ENCODE data around the gene TGIF1.
A peak's percentile ranks its signal among the peaks of the same experiment; 100 is the strongest.
"Not testable (repeated sequence)": the region's sequence is repeated elsewhere in the genome, so short reads cannot be mapped to it uniquely, and the experiment has no call there.

The TGIF1 gene

DNA sequence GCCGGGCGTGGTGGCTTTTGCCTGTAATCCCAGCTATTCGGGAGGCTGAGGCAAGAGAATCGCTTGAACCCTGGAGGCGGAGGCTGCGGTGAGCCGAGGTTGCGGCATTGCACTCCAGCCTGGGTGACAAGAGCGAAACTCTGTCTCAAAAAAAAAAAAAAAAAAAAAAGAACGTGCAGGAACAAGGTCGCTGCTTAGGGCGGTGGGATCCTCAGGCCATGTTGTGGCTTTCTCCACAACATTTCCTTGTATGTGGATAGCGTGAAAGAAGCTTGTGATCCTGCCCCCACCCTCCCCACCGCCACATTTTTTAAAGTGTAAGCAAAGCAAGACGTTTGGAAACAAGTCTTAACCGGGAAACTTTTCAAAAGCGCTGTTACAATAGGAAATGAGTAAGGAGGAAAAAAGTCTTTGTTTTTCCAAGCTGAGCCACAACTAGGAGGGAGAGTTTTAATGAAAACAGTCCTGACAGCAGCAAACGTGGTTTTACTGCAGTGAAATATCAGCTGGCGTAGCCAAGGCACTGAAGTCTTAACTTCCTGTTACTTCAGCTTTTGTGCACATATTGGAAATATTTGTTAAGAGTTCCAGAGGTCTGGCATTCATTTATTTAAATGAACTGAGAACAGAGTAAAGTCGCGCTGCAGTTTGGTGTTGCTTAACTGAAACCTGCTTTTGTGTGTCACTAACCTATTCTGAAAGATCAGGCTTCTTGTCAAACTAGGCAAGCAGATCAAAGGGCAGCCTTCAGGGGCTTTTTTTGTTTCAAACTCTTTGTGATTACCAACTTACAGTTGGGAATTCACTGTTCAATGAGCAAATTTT lies 3.8 kb downstream of the TGIF1 start:
- DNase-seq: peak; percentile 63
- in situ Hi-C loops (cut with MboI; ENCODE audit: low pct_unique_long_range_greater_than_20kb, low sequenced_read_pairs): no loop called here

DNA sequence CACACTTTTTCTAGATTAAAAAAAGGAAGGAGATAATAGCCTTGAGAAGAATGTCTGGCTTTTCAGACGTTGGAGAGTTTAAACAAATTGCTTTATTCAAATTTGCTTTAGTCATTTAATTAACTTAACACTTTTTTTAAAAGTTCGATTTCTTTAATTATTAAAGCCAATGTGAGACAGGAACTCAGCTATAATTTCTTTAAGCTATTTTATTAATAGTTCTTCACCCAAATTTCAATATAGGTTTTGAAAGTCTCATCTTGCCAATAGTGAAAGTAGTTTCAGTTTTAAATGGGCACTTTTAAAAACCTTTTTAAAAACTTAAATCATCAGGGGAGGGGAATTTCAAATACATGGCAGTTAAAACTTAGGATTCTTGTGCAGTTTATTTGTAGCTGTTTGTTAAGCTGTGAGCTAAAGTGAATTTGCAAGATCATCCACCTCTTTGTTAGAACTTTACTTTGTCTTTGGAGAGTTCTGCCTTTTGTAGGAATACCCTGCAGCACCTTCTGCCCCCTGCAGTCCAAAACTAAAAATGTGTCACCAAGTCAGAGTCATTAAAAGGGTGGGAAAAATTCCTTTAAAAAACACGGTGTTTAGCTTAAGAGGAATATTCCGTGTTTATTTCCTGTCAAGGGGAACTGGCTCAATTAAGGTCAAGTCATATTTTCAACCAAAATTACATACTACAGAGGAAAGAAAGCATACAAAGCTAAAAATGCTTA lies 4.6 kb downstream of the TGIF1 start:
- in situ Hi-C loops (cut with MboI; ENCODE audit: low pct_unique_long_range_greater_than_20kb, low sequenced_read_pairs): no loop called here

GRCh38 chr18:3455090-3455635 lies 5.2 kb downstream of the TGIF1 start:
- DNase-seq: no peak
- in situ Hi-C loops (cut with MboI; ENCODE audit: low pct_unique_long_range_greater_than_20kb, low sequenced_read_pairs): no loop called here

More for the DNA sequence above, 4.6 kb downstream of the TGIF1 start:
- DNase-seq: peak; percentile 72

GRCh38 chr18:3455907-3456685 lies 6.1 kb downstream of the TGIF1 start:
- in situ Hi-C loops (cut with MboI; ENCODE audit: low pct_unique_long_range_greater_than_20kb, low sequenced_read_pairs): no loop called here
- no peak for DNase-seq

GRCh38 chr18:3456686-3457069 lies 6.7 kb downstream of the TGIF1 start:
- in situ Hi-C loops (cut with MboI; ENCODE audit: low pct_unique_long_range_greater_than_20kb, low sequenced_read_pairs): no loop called here
- no peak for DNase-seq

GRCh38 chr18:3457261-3457724 lies 7.3 kb downstream of the TGIF1 start:
- in situ Hi-C loops (cut with MboI; ENCODE audit: low pct_unique_long_range_greater_than_20kb, low sequenced_read_pairs): no loop called here
- DNase-seq: no peak

GRCh38 chr18:3458378-3458777 lies 8.4 kb downstream of the TGIF1 start:
- in situ Hi-C loops (cut with MboI; ENCODE audit: low pct_unique_long_range_greater_than_20kb, low sequenced_read_pairs): no loop called here
- no peak for DNase-seq

- no peak for DNase-seq
- in situ Hi-C loops (cut with MboI; ENCODE audit: low pct_unique_long_range_greater_than_20kb, low sequenced_read_pairs): no loop called here
These were observed 9.2 kb downstream of the TGIF1 start for GRCh38 chr18:3458952-3459853.

- DNase-seq: no peak
- in situ Hi-C loops (cut with MboI; ENCODE audit: low pct_unique_long_range_greater_than_20kb, low sequenced_read_pairs): no loop called here
These were observed 10.9 kb downstream of the TGIF1 start for GRCh38 chr18:3460823-3461398.

DNA sequence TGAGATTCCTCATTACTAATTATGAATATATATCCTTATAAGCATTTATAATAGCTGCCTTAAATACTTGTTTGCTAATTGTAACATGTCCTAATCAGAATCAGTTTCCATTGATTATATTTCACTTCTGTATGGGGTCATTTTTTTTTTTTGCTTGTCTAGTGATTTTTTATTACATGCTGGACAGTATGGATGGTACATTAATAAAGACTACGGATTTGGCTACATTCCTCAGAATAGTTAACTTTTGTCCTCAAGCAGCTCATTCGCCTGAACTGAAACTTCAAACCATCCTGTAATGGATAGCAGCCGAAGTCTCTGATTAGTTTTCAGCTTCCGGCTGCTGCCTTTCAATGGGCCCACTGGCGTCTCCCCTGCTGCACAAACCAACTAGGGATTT lies 11.7 kb downstream of the TGIF1 start:
- no peak for DNase-seq
- in situ Hi-C loops (cut with MboI; ENCODE audit: low pct_unique_long_range_greater_than_20kb, low sequenced_read_pairs): no loop called here

- DNase-seq: no peak
- in situ Hi-C loops (cut with MboI; ENCODE audit: low pct_unique_long_range_greater_than_20kb, low sequenced_read_pairs): no loop called here
These were observed 13.1 kb downstream of the TGIF1 start for GRCh38 chr18:3463051-3463450.

GRCh38 chr18:3466045-3466444 lies 16.1 kb downstream of the TGIF1 start:
- in situ Hi-C loops (cut with MboI; ENCODE audit: low pct_unique_long_range_greater_than_20kb, low sequenced_read_pairs): no loop called here
- peak; percentile 38 for DNase-seq

- in situ Hi-C loops (cut with MboI; ENCODE audit: low pct_unique_long_range_greater_than_20kb, low sequenced_read_pairs): no loop called here
- DNase-seq: no peak
These were observed 16.9 kb downstream of the TGIF1 start for GRCh38 chr18:3466872-3467271.

GRCh38 chr18:3468066-3468705 lies 18.2 kb downstream of the TGIF1 start:
- DNase-seq: no peak
- in situ Hi-C loops (cut with MboI; ENCODE audit: low pct_unique_long_range_greater_than_20kb, low sequenced_read_pairs): no loop called here

GRCh38 chr18:3468833-3469232 lies 18.9 kb downstream of the TGIF1 start:
- DNase-seq: peak; percentile 54
- in situ Hi-C loops (cut with MboI; ENCODE audit: low pct_unique_long_range_greater_than_20kb, low sequenced_read_pairs): no loop called here

DNA sequence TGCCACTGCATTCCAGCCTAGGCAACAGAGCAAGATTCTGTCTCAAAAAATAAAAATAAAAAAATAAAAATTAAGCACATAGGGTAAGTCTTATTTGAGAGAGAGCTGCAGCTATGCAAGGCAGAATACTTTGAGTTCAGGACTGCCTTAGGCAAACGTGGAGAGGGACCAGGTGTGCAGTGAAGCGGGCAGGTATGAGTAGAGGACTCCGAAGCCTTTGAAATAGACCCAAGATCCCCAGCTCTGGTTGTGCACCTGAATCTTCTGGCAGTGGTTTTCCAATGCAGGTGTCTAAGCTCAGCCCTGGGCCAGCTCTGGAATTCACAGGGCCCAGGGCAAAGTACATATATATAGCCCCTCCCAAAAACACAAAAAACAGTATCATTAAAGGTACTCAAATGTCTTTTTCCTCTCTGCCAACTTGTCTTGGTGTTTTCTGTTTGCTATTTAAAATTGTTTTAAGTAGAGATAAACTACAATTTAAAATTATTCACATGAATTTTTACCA lies 21.2 kb downstream of the TGIF1 start:
- DNase-seq: no peak
- in situ Hi-C loops (cut with MboI; ENCODE audit: low pct_unique_long_range_greater_than_20kb, low sequenced_read_pairs): no loop called here

GRCh38 chr18:3472121-3472520 lies 22.1 kb downstream of the TGIF1 start:
- DNase-seq; in situ Hi-C loops (cut with MboI; ENCODE audit: low pct_unique_long_range_greater_than_20kb, low sequenced_read_pairs): not testable (repeated sequence)

All from KBM-7 (cell line).